GM12878 (cell line): Measurements from ENCODE around the gene APOBEC2.

ENCODE experiments used
- ATF3 ChIP-seq: IDR thresholded peaks from 2 replicates; pipeline ENCODE4 v1.6.1; 2011; ENCODE audit warnings: low read depth, mild to moderate bottlenecking, low read length, moderate library complexity, borderline replicate concordance; ENCODE audit errors: extremely low read depth
- CTCF ChIP-seq, 3 experiments: IDR thresholded peaks in 2 of 3; conservative IDR thresholded peaks in 1 of 3; 2 replicates each; pipeline ENCODE4 v1.5.1; 2011; ENCODE audit warnings: low read depth in 3 of 3, low read length in 3 of 3, mild to moderate bottlenecking in 3 of 3, control low read depth in 2 of 3, moderate library complexity in 2 of 3, inconsistent platforms in 1 of 3, mixed read lengths in 1 of 3; ENCODE audit not compliant: control insufficient read depth in 2 of 3, insufficient read depth in 1 of 3; ENCODE audit errors: extremely low read depth in 1 of 3
- GABPA ChIP-seq: IDR thresholded peaks from 2 replicates; pipeline ENCODE4 v1.6.1; 2014; ENCODE audit warnings: antibody characterized with exemption, low read depth, mild to moderate bottlenecking, inconsistent platforms
- RB1 ChIP-seq: fragments of 450-650 bp; formaldehyde crosslinking; IDR thresholded peaks from 2 replicates; pipeline ENCODE4 v1.6.1; 2017; ENCODE audit warnings: mild to moderate bottlenecking, borderline replicate concordance
- SP1 ChIP-seq: IDR thresholded peaks from one replicate; pipeline ENCODE4 v1.6.1; 2011; ENCODE audit warnings: low read depth, low read length
- SREBF2 ChIP-seq: IDR thresholded peaks from 2 replicates; pipeline ENCODE4 v1.6.1; 2012; ENCODE audit warnings: mild to moderate bottlenecking, low read length

GRCh38 chr6:41063884-41064285 lies 10.9 kb downstream of the APOBEC2 start:
- no peak for TF ChIP-seq SREBF2
- TF ChIP-seq RB1: no peak
- no peak for TF ChIP-seq CTCF (IDR thresholded peaks at IDR 0.05 in 2 of 3, conservative IDR thresholded peaks at IDR 0.05 in 1 of 3; ENCODE audit: control insufficient read depth in 2 of 3, extremely low read depth in 1 of 3, insufficient read depth in 1 of 3, low read depth in 3 of 3, low read length in 3 of 3)
- TF ChIP-seq GABPA: no peak
- no peak for TF ChIP-seq SP1
- no peak for TF ChIP-seq ATF3
